HG03045 (cell line): Measurements from ENCODE around the gene MYH9.
A peak's percentile ranks its signal among the peaks of the same experiment; 100 is the strongest.
"Not testable (repeated sequence)": the region's sequence is repeated elsewhere in the genome, so short reads cannot be mapped to it uniquely, and the experiment has no call there.

Source experiments
- ATAC-seq: cut with Tn5 transposase; IDR thresholded peaks from one replicate; pipeline ENCODE4 v1.9.1; 2021; ENCODE audit warnings: mild to moderate bottlenecking, moderate library complexity; ENCODE audit not compliant: unreplicated experiment

The MYH9 gene

GRCh38 chr22:36253523-36254490 is 134.0 kb downstream of the MYH9 start:
- ATAC-seq: no peak

GRCh38 chr22:36252754-36253522 is 134.8 kb downstream of the MYH9 start, which contains the start of gene APOL1:
Gene APOL1, plus strand, starts transcription at chr22:36253133. Its CDS starts 1,823 bp downstream, at chr22:36254956.
- no peak for ATAC-seq

GRCh38 chr22:36251979-36252608 is 135.7 kb downstream of the MYH9 start:
- ATAC-seq: not testable (repeated sequence)

- not testable (repeated sequence) for ATAC-seq
These were observed 137.3 kb downstream of the MYH9 start for GRCh38 chr22:36250292-36250960.

- no peak for ATAC-seq
These were observed 138.6 kb downstream of the MYH9 start for GRCh38 chr22:36249160-36249559.

- ATAC-seq: no peak
These were observed 139.8 kb downstream of the MYH9 start for GRCh38 chr22:36247955-36248354.

GRCh38 chr22:36246718-36247117 is 141.0 kb downstream of the MYH9 start:
- ATAC-seq: no peak

GRCh38 chr22:36245805-36246356 is 141.9 kb downstream of the MYH9 start:
- no peak for ATAC-seq

- ATAC-seq: no peak
These were observed 143.0 kb downstream of the MYH9 start for GRCh38 chr22:36244522-36245391.

GRCh38 chr22:36243986-36244385 is 143.8 kb downstream of the MYH9 start:
- no peak for ATAC-seq

GRCh38 chr22:36239401-36240171 is 148.2 kb downstream of the MYH9 start, which contains the start of gene APOL2:
Gene APOL2, minus strand, starts transcription at chr22:36239527. Its CDS starts 6,365 bp downstream, at chr22:36233162.
- ATAC-seq: peak; percentile 79

GRCh38 chr22:36239150-36239400 is 148.7 kb downstream of the MYH9 start:
- ATAC-seq: no peak

GRCh38 chr22:36238373-36239149 is 149.2 kb downstream of the MYH9 start:
- no peak for ATAC-seq

- ATAC-seq: no peak
These were observed 150.1 kb downstream of the MYH9 start for GRCh38 chr22:36237462-36238372.

- ATAC-seq: no peak
These were observed 151.1 kb downstream of the MYH9 start for GRCh38 chr22:36236388-36237319.

- ATAC-seq: no peak
These were observed 152.2 kb downstream of the MYH9 start for GRCh38 chr22:36235585-36235984.
